ENCODE data around the gene ETFA.

- TF ChIP-seq, protein P1, sequence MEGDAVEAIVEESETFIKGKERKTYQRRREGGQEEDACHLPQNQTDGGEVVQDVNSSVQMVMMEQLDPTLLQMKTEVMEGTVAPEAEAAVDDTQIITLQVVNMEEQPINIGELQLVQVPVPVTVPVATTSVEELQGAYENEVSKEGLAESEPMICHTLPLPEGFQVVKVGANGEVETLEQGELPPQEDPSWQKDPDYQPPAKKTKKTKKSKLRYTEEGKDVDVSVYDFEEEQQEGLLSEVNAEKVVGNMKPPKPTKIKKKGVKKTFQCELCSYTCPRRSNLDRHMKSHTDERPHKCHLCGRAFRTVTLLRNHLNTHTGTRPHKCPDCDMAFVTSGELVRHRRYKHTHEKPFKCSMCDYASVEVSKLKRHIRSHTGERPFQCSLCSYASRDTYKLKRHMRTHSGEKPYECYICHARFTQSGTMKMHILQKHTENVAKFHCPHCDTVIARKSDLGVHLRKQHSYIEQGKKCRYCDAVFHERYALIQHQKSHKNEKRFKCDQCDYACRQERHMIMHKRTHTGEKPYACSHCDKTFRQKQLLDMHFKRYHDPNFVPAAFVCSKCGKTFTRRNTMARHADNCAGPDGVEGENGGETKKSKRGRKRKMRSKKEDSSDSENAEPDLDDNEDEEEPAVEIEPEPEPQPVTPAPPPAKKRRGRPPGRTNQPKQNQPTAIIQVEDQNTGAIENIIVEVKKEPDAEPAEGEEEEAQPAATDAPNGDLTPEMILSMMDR (IDR thresholded peaks at IDR 0.05; ENCODE audit: poor library complexity), result no peak
- no peak for TF ChIP-seq EZH2 (IDR thresholded peaks at IDR 0.05; ENCODE audit: borderline replicate concordance)
These were observed 101.7 kb downstream of the ETFA start for GRCh38 chr15:76209523-76209922.

Measured in hepatocyte (in vitro differentiated cells).